GM12864 (cell line): ENCODE results near the gene MOGAT3.
A peak's percentile ranks its signal among the peaks of the same experiment; 100 is the strongest.

Experiments used
- DNase-seq: peaks from one replicate; pipeline ENCODE4 v3.0.0-alpha.2; 2011; ENCODE audit warnings: low read depth
- H3K4me3 ChIP-seq: 2 replicates; pipeline ENCODE4 v1.5.1; 2011; ENCODE audit warnings: mild to moderate bottlenecking, low read depth, low read length, control low read depth
- CTCF ChIP-seq: IDR thresholded peaks from 2 replicates; pipeline ENCODE4 v1.5.1; 2011; ENCODE audit warnings: low read depth, mild to moderate bottlenecking, moderate library complexity, low read length, control low read depth, inconsistent platforms; ENCODE audit errors: missing control alignments

The MOGAT3 gene

GRCh38 chr7:101163279-101164070 lies 37.4 kb downstream of the MOGAT3 start:
- no peak for TF ChIP-seq CTCF
- H3K4me3 ChIP-seq: peak overlapping the region; percentile 50
- DNase-seq: no peak

- no peak for TF ChIP-seq CTCF
- H3K4me3 ChIP-seq: peak overlapping the region; percentile 45
- no peak for DNase-seq
Observed at GRCh38 chr7:101162551-101163278, 38.1 kb downstream of the MOGAT3 start.

- TF ChIP-seq CTCF: no peak
- no peak overlapping the region for H3K4me3 ChIP-seq
- DNase-seq: no peak
Observed at GRCh38 chr7:101161692-101162471, 39.0 kb downstream of the MOGAT3 start.

GRCh38 chr7:101160910-101161309 lies 39.9 kb downstream of the MOGAT3 start:
- TF ChIP-seq CTCF: no peak
- DNase-seq: no peak
- H3K4me3 ChIP-seq: no peak overlapping the region

GRCh38 chr7:101159696-101160674 lies 40.9 kb downstream of the MOGAT3 start:
- TF ChIP-seq CTCF: no peak
- no peak overlapping the region for H3K4me3 ChIP-seq
- DNase-seq: no peak

GRCh38 chr7:101156866-101157589 lies 43.8 kb downstream of the MOGAT3 start:
- H3K4me3 ChIP-seq: no peak overlapping the region
- no peak for TF ChIP-seq CTCF
- DNase-seq: no peak
